HG02571 (cell line): Measurements from ENCODE around the gene RAP1A.
"Not testable (repeated sequence)": the region's sequence is repeated elsewhere in the genome, so short reads cannot be mapped to it uniquely, and the experiment has no call there.

Source experiments
- ATAC-seq: cut with Tn5 transposase; IDR thresholded peaks from one replicate; pipeline ENCODE4 v1.9.1; 2021; ENCODE audit warnings: mild to moderate bottlenecking, moderate library complexity; ENCODE audit not compliant: unreplicated experiment

RAP1A gene

DNA sequence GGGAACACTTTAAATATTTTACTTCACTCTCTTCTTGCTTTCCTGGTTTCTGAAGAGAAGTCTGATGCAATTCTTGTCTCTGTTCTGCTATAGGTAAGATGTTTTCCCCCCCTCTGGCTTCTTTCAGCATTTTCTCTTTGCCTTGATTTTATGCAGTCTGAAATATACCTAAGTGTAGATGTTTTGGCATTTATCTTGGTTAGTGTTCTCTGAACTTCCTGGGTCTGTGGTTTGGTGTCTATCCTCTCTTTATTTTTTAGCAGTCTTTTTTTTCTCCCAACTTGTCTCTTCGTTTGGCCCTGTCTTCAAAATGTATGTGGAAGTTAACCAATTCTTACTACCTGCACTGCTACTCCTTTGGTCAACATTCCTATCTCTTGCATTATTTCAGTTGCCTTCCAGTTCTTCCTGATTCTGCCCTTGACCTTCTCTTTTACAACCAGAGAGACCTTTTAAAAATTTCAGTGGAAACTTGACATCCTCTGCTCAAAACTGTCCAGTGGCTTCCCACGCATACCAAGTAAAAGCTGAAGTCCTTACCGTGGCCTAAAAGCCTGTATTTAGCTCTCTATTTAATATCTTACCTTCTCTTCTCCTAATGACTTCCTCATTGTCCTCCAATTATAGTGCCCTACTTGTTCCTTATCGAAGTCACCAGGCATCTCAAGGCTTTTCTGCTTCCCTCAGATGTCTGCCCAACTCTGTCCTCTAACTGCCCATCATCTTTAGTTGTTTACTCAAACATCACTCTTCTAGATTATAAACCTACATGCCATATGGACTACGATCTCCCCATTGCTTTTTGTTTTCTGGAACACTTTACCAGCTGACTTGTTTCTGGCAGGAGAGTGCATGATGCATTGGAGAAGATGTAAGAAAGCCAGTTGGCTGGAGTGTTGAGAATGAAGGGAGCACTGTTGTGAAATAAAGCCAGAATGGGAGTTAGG lies 40.9 kb downstream of the RAP1A start:
- ATAC-seq: no peak

DNA sequence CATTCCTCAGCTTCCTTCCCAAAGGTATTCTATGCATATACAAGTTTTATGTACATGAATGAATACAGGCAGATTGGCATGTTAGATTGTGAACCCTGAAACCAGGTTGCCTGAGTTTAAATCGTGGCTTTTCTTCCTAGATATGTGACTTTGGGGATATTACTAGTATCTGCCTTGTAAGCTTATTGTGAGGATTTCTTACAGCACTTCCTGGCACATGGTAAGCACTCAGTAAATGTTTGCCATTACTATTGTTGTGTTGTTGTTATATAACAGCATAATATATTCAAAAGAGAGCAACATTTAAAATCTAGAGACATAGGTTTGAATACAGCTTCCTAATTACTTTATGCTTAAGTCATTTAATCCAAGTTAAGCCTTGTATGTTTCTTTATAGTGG lies 45.1 kb downstream of the RAP1A start:
- no peak for ATAC-seq

DNA sequence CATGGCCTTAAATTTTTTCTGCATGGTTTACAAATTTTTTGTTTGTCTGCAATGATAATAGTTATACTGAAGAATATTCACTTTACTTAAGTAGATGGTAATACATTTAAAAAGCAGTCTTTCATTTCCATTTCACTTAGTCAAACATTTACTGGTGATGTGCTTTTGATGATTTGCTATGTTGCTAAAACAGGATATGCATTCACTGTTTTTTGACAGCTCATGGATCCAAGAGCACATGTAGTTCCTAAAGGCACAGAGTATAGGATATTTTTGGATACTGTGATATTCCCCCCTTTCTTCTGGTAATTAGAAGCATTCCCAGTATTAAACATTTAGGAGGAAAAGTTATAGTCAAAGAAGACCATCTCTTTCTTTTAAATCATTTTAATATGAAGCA lies 45.9 kb downstream of the RAP1A start:
- no peak for ATAC-seq

DNA sequence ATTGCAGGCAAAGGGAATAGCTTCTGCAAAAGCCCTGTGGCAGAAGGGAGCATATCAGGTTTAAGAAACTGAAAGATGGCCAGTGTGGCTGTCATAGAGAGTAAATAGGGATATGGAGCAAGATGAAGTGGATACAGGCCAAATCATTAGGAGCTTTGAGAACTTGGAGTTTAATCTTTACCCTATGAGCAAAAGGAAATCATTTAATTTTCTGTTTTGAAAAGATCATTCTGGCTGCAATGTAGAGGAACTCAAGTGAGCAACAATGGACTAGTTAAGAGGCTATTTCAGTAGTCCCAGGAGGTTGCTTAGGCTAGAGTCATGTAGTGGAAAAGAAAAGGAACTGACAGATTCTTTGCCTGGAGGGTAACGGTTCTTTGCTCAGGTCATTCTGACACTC lies 47.2 kb downstream of the RAP1A start:
- no peak for ATAC-seq

DNA sequence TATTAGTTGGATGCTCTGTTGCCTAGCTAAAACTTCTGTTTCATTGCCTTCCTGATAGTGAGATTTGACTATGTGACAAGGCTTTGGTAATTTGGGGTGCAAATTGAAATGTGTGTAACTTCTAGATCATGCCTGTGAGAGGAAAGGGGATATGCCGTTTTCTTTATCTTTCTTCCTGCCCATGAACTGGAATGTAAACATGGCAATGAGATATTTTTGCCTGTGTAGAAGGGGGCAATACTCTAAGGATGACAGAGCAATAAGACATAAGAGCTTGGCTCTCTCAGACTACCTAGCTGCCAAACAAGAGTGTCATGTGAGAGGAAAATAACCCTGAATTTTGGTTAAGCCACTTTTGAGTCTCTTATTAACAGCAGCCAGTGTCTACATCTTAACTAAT lies 49.7 kb downstream of the RAP1A start:
- no peak for ATAC-seq

DNA sequence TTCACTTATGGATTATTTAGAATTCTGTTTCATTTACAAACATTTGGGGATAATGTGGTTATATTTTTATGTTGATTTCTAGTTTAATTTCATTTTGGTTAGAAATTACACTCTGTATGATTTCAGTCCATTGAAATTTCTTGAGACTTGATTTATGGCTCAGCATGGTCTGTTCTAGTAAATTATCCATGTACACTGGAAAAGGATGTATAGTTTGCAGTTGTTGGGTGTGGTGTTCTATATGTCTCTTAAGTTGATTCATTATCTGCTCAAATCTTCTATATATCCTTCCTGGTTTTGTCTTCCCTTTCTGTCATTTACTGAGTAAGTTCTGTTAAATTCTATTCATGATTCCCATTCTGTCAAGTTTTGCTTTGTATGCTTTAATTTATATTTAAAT lies 52.3 kb downstream of the RAP1A start:
- no peak for ATAC-seq

DNA sequence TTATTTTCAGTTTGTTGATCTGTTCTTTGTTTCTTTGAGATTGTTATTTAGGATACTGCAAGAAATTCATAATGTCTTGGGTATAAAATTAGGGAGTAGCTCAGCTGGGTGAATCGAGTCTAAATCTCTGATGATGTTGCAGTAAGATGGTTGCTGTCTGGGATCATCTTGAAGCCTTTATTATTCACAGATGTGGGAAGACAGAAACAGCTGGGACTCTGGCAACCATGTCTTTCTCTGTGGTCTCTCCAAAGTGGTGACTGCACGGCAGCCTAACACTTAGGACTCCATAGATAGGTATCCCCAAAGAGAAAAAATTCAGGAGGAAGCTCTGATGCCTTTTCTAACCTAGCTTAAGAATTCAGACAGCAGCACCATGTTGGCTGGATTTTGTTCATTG lies 52.7 kb downstream of the RAP1A start:
- ATAC-seq: no peak

DNA sequence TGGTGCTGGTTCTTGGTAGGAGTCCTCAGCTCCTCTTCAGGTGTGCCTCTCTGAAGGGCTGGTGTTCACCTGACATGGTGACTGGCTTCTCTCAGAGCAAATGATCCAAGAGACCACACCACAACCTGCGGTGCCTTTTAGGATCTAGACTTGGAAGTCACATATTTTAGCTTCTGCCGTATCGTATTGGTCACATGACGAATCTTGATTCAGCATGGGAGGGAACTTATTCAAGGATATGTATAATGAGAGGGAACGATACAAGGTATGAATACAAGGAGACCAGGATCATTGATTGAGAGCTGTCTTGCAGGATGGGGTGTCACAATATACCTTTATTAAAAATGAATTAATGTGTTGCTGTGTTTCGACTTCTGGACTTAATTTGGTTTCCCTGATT lies 58.0 kb downstream of the RAP1A start:
- ATAC-seq: no peak

DNA sequence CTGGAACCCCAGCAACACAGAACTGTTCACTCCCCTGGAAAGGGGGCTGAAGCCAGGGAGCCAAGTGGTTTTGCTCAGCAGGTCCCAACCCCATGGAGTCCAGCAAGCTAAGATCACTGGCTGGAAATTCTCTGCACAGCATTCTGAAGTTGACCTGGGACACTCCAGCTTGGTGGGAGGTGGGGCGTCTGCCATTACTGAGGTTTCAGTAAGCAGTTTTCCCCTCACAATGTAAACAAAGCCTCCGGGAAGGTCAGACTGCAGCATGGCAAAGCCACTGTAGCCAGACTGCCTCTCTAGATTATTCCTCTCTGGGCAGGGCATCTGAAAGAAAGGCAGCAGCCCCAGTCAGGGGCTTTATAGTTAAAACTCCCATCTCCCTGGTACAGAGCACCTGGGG lies 60.0 kb downstream of the RAP1A start:
- ATAC-seq: no peak

DNA sequence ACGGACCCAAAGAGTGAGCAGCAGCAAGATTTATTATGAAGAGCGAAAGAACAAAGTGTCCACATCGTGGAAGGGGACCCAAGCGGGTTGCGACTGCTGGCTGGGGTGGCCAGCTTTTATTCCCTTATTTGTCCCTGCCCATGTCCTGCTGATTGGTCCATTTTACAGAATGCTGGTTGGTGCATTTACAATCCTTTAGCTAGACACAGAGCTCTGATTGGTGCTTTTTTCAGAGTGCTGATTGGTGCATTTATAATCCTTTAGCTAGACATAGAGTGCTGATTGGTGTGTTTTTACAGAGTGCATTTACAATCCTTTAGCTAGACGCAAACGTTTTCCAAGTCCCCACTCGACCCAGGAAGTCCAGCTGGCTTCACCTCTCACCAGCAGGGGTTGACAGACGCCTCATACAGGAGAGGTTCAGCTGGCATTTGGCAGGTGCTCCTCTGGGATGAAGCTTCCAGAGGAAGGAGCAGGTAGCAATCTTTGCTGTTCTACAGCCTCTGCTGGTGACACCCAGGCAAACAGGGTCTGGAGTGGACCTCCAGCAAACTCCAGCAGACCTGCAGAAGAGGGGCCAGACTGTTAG lies 60.7 kb downstream of the RAP1A start:
- ATAC-seq: not testable (repeated sequence)

DNA sequence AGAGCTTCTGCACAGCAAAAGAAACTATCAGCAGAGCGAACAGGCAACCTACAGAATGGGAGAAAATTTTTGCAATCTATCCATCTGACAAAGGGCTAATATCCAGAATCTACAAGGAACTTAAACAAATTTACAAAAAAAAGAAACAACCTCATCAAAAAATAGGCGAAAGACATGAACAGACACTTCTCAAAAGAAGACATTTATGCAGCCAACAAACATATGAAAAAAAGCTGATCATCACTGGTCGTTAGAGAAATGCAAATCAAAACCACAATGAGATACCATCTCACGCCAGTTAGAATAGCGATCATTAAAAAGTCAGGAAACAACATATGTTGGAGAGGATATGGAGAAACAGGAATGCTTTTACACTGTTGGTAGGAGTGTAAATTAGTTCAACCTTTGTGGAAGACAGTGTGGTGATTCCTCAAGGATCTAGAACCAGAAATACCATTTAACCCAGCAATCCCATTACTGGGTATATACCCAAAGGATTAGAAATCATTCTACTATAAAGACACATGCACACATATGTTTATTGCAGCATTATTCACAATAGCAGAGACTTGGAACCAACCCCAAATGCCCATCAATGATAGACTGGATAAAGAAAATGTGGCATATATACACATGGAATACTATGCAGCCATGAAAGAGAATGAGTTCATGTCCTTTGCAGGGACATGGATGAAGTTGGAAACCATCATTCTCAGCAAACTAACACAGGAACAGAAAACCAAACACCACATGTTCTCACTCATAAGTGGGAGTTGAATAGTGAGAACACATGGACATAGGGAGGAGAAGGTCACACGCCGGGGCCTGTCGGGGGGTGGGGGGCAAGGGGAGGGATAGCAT lies 65.9 kb downstream of the RAP1A start:
- ATAC-seq: not testable (repeated sequence)

DNA sequence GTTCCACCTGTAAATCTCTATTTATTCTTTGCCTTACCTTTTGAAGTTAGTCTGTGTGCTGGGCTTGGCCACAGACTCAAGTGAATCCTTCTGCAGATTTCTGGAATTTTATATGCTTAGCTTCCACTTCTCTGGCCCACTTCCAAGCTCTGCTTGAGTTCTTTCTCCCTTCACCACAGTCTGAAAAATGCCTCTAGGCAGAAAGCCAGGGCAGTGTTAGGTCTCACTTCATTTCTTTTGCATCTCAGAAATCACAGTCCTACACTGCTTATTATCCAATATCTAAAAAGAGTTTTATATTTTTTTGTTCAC lies 70.7 kb downstream of the RAP1A start:
- ATAC-seq: no peak

DNA sequence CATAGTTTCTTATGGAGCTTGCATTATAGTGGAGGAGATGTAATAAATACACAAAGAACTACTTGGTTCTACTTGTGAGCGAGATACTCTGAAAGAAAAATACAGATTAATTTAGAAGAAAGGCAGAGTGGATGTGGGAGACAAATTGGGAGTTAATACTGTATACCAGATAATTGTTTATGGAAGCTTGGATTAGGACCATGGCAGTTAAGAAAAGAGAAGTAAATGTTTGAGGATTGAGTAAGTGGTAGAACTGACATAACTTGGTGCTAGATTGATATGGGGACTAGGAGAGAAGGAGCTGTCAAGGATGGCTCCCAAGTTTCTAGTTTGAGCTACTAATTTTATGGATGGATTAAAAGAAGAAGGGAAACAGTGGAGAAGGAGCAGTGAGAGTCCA lies 72.3 kb downstream of the RAP1A start:
- ATAC-seq: no peak

DNA sequence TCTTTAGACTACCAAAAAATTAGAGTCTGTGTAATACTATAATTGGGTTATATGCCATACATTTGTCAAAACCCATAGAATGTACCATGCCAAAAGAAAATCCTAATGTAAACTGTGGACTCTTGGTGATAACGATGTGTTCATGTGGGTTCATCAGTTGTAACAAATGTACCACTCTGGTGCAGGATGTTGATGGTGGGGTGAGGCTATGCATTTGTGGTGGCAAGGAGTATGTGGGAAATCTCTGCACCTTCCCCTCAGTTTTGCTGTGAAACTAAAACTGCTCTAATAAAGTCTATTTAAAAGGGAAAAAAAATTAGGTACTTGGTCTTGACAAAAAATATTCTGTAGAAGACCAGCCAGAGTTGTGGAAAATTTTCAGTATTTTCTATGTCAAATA lies 76.2 kb downstream of the RAP1A start:
- ATAC-seq: no peak

DNA sequence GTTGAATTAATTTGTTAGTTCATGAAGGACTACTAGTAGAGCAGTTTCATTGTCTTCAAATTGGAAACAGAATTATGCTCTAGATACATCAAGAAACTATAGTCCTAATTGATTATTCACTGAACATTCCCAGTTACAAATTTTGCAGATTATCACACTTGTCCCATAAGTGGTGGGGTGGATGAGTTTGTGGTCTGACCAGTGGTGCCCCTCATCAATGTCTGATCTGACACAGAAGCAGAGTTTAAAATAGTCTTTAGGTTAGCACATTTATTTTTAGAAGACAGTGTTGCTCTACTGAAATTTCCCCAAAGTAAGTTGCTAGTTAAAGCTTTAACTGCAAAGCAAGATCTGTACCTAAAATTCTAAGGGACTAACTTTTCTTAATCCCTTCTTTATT lies 76.7 kb downstream of the RAP1A start:
- ATAC-seq: no peak

DNA sequence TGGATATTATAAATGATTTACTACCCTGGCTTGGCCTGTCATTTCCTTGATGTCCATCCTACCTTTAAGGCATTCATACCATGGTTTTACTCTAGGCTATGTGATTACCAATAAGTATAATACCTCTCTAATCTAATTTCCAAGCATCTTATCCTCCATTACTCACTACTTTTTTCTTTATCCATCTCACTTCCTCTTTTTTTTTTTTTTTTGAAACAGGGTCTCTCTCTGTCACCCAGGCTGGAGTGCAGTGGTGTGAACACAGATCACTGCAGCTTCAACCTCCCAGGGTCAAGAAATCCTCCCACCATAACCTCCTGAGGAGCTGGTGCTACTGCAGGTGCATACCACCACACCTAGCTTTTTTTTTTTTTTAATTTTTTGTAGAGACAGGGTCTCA lies 79.7 kb downstream of the RAP1A start:
- no peak for ATAC-seq

DNA sequence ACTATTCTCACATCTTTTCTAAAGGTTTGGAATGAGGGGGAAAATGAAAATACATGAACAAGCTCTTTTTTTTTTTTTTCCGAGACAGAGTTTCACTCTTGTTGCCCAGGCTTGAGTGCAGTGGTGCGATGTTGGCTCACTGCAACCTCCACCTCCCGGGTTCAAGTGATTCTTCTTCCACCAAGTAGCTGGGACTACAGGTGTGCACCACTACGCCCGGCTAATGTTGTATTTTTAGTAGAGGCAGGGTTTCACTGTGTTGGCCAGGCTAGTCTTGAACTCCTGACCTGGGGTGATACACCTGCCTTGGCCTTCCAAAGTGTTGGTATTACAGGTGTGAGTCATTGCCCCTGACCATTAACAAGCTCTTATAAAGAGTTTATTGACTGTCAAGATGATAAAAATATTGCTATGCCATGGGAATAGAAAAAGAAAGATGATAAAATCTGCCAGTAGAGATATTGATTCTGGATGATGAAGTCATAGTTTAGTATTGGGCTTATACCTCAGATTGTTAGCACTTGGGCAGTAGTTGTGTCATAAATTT lies 83.0 kb downstream of the RAP1A start:
- ATAC-seq: no peak

DNA sequence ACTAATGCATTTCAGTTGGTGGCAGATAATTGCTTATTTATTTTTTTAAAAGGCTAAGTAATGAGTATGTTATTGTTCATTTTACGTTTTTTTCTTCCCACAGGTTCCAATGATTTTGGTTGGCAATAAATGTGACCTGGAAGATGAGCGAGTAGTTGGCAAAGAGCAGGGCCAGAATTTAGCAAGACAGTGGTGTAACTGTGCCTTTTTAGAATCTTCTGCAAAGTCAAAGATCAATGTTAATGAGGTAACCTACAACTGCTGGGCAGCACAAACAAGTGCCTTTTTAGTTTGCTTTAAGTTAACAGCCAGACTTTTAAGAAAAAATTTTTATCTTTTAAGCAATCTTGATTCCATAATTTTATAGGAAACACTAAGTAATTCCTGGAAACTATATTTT lies 84.7 kb downstream of the RAP1A start:
- no peak for ATAC-seq

DNA sequence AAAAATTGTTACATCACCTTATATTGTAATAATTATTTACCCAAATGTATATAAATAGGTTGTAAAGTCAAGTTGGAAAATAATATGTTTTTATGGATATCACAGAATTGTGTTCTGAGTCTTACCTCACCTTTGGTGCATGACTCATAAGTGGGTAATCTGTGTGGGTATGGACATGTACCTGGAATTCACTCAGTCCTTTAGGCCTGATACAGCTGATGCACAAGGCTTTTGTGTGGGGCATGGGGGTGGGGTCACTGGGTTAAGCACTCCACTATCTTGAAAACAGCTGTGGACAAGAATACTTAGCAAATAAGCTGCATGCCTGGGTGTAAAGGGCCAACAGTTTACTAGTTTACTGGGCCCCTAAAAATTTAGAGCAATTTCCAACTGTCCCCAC lies 85.2 kb downstream of the RAP1A start:
- no peak for ATAC-seq

DNA sequence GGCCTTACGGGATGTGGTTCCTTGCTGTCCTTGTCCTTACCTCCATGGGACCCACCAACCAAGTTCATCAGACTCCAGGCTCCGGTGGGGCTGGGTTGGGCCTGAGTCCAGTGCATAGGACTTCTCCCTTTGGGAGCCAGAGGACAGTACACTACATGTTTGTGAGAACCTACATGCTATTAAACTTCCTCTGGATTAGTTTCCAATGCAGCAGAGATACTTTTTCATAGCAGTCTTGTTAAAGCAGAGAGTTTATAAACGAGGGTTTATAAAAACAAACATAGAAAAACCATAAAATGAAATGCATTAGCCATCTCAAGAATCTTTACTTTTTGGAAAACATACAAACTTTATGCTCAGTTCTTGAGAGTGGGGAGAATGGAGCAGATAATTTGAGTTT lies 86.3 kb downstream of the RAP1A start:
- ATAC-seq: no peak

DNA sequence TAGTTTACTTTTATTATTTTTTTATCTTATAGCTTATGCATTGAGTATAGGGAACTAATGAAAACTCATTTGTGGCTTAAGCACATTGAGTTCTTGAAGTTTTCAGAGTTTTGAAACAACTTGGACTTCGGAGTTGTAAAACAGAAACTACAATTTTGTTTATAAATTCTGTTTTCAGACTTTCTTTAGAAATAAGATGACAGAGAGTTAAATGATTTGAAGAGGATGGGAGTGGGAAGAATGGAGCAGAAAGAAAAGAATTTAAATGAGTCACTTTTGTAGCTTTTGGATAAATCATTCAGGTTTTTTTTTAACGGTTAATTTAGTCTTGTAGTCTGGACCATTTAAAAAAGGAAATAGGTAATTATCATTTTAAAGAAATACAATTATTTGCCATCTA lies 87.3 kb downstream of the RAP1A start:
- ATAC-seq: no peak

DNA sequence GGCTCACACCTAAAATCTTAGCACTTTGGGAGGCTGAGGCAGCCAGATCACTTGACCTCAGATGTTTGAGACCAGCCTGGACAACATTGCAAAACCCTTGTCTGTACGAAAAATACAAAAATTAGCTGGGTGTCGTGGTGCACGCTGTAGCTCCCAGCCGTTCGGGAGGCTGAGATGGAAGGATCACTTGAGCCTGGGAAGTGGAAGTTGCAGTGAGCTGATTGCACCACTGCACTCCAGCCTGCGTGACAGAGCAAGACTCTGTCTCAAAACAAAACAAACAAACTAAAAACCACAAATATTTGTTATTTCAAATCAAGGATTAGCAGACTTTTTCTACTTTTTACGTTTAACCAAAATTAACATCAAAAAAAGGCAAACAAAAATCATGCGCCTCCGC lies 88.3 kb downstream of the RAP1A start:
- ATAC-seq: no peak
